ENCODE measurements around the gene FOXP3. TPM values are rescaled to one million over a fixed set of nuclear protein-coding genes. Genes with fewer than 3 reads are reported as not detected.

Gene FOXP3
- total and polyA plus RNA-seq, 2 donors (not counting 3 experiments of a cell fraction or from before 2014, with no cell fraction given): 0.06 TPM; not detected in 1

DNA sequence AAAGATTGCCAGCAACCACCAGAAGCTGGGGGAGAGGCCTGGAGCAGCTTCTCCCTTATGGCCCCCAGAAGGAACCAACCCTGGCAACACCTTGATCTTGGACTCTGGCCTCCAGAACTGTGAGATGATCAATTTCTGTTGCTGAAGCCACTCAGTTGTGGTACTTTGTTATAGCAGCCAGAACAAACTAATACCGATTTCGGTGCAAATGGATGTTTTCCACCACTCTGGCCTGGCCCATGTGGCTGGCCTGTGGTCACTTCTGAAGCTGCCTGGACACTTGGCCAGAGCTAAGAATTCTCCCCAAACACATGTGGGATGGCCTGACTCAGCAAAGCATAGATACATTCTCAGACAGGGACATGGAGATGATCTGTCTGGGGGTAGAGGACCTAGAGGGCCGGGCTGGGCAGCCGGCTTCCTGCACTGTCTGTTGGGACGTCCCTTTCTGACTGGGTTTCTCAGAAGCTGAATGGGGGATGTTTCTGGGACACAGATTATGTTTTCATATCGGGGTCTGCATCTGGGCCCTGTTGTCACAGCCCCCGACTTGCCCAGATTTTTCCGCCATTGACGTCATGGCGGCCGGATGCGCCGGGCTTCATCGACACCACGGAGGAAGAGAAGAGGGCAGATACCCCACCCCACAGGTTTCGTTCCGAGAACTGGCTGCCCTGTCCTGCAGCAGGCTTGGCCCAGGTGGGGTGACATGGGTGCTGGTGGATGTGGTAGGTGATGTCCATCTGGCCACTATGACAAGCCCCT is 4.1 kb downstream of the FOXP3 start:
- no peak for FAIRE-seq
- no TSS peak for BruUV-seq (replicated peaks)

More for the DNA sequence above, 4.1 kb downstream of the FOXP3 start:
- Histone ChIP-seq H3K9me1 (replicated peaks; ENCODE audit: control insufficient read depth, extremely low read depth, insufficient read depth, low read length) (no peaks in the 10 kb centered on the region), H3K9me3 (replicated peaks; ENCODE audit: control insufficient read depth, insufficient read depth, low read length) (no peaks in the 10 kb centered on the region), H2AFZ (ENCODE audit: low read depth, low read length) (no peak overlapping the region), H3K27ac (ENCODE audit: insufficient read depth, low read depth, low read length) (no peak overlapping the region), H3K9ac (replicated peaks; ENCODE audit: extremely low read depth, insufficient read depth, low read length) (no peak overlapping the region), H3K4me1 (ENCODE audit: control insufficient read depth, extremely low read depth, insufficient read depth, low read length) (no peaks in the 10 kb centered on the region), H3K27me3 (ENCODE audit: control insufficient read depth in 2 of 2, insufficient read depth in 2 of 2, low read length in 2 of 2) (no peaks in the 10 kb centered on the region), H3K4me2 (ENCODE audit: insufficient read depth, low read length) (no peak overlapping the region), H3K79me2 (ENCODE audit: control insufficient read depth, insufficient read depth, low read length) (no peaks in the 10 kb centered on the region), H4K20me1 (replicated peaks; ENCODE audit: control insufficient read depth, extremely low read depth, insufficient read depth, low read length) (no peaks in the 10 kb centered on the region), H3K36me3 (ENCODE audit: control insufficient read depth in 2 of 2, extremely low read depth in 1 of 2, insufficient read depth in 2 of 2, low read length in 2 of 2) (no peaks in the 10 kb centered on the region), H3K4me3 (replicated peaks in 1 of 3; ENCODE audit: insufficient read depth in 1 of 3, low read depth in 1 of 3, low read length in 3 of 3) (no peak overlapping the region)
- POLR2A ChIA-PET: no interaction called here
- CTCF ChIA-PET: interaction anchor here (1.0 kb wide), 1 partner anchor 68 kb away, joined by 3 read pairs; no protein-coding TSS in a partner anchor
- intact Hi-C loops (cut with micrococcal nuclease): loop anchor here (10.0 kb wide), 1 partner anchor 366 kb away; the partner anchor contains the start of genes PQBP1 and TIMM17B
- no peak for TF ChIP-seq GATA2 (IDR thresholded peaks at IDR 0.05; ENCODE audit: insufficient read depth, insufficient read length, low read depth, low read length)
- TF ChIP-seq POLR2A (IDR thresholded peaks at IDR 0.05; ENCODE audit: low read depth, low read length): no peak
- TF ChIP-seq POLR2AphosphoS5 (IDR thresholded peaks at IDR 0.05; ENCODE audit: insufficient read depth, low read depth, low read length): no peak
- no peak for TF ChIP-seq EZH2 (IDR thresholded peaks at IDR 0.05; ENCODE audit: borderline replicate concordance, low read depth, low read length, severe bottlenecking)
- TF ChIP-seq JUN (IDR thresholded peaks at IDR 0.05; ENCODE audit: borderline replicate concordance, insufficient read depth, insufficient read length, low read depth): no peak
- TF ChIP-seq MAX (IDR thresholded peaks at IDR 0.05; ENCODE audit: insufficient read depth, insufficient read length): no peak
- TF ChIP-seq MYC (IDR thresholded peaks at IDR 0.05; ENCODE audit: low read depth, low read length): no peak
- no peak for TF ChIP-seq FOS (IDR thresholded peaks at IDR 0.05; ENCODE audit: borderline replicate concordance, insufficient read depth, low read length)
- TF ChIP-seq, protein P1, sequence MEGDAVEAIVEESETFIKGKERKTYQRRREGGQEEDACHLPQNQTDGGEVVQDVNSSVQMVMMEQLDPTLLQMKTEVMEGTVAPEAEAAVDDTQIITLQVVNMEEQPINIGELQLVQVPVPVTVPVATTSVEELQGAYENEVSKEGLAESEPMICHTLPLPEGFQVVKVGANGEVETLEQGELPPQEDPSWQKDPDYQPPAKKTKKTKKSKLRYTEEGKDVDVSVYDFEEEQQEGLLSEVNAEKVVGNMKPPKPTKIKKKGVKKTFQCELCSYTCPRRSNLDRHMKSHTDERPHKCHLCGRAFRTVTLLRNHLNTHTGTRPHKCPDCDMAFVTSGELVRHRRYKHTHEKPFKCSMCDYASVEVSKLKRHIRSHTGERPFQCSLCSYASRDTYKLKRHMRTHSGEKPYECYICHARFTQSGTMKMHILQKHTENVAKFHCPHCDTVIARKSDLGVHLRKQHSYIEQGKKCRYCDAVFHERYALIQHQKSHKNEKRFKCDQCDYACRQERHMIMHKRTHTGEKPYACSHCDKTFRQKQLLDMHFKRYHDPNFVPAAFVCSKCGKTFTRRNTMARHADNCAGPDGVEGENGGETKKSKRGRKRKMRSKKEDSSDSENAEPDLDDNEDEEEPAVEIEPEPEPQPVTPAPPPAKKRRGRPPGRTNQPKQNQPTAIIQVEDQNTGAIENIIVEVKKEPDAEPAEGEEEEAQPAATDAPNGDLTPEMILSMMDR (IDR thresholded peaks at IDR 0.05; ENCODE audit: extremely low read depth in 1 of 2, insufficient read depth in 1 of 2, low read depth in 1 of 2, low read length in 2 of 2): no peak
- dilution Hi-C loops (cut with MboI; ENCODE audit: extremely low pct_ligation_motif_present, low sequenced_read_pairs): no loop called here
- DNase-seq (ENCODE audit: low read depth, low spot score): no peak

All from endothelial cell of umbilical vein (primary cell).